Measurements from ENCODE around the gene EDC3. TPM values are rescaled to one million over a fixed set of nuclear protein-coding genes. Genes with fewer than 3 reads are reported as not detected.

EDC3 gene
- total RNA-seq, 2 donors from 2014 or later, result 44.5 to 48.3 TPM

DNA sequence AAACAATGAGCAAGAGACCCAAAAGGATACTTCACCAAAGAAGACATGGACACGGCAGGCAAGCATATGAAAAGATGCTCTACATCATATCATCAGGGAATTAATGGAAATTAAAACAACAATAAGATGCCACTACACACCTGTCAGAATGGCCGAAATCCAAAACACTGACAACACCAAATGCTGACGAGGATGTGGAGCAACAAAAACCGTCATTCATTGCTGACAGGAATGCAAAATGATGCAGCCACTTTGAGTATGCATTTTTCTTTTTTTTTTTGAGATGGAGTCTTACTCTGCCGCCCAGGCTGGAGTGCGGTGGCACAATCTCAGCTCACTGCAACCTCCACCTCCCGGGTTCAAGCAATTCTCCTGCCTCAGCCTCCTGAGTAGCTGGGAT, 19.0 kb downstream of the EDC3 start:
- H3K27me3 ChIP-seq (ENCODE audit: control insufficient read depth, insufficient read depth, low read length, poor library complexity, severe bottlenecking), result no peaks in the 10 kb centered on the region

DNA sequence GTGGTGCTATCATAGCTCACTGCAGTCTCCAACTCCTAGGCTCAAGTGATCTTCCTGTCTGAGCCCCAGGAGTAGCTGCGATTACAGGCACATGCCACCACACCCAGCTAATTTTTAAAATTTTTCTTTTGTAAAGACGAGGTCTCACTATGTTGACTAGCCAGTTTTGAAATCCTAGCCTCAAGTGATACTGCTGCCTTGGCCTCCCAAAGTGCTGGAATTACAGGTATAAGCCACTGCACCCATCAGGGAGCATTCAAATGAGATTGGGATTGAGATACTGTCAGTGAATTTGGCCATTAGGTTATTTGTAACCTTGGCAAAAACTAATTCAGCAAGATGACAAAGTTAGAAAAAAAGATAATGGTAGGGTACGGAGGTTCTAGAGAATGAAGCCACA, 21.7 kb downstream of the EDC3 start:
- no peaks in the 10 kb centered on the region for H3K27me3 ChIP-seq (ENCODE audit: control insufficient read depth, insufficient read depth, low read length, poor library complexity, severe bottlenecking)
- H3K4me1 ChIP-seq (ENCODE audit: control insufficient read depth, insufficient read depth, low read length), result no peaks in the 10 kb centered on the region
- H3K9ac ChIP-seq (ENCODE audit: extremely low read depth, low read length, poor library complexity, severe bottlenecking), result no peak overlapping the region
- TF ChIP-seq, protein P1, sequence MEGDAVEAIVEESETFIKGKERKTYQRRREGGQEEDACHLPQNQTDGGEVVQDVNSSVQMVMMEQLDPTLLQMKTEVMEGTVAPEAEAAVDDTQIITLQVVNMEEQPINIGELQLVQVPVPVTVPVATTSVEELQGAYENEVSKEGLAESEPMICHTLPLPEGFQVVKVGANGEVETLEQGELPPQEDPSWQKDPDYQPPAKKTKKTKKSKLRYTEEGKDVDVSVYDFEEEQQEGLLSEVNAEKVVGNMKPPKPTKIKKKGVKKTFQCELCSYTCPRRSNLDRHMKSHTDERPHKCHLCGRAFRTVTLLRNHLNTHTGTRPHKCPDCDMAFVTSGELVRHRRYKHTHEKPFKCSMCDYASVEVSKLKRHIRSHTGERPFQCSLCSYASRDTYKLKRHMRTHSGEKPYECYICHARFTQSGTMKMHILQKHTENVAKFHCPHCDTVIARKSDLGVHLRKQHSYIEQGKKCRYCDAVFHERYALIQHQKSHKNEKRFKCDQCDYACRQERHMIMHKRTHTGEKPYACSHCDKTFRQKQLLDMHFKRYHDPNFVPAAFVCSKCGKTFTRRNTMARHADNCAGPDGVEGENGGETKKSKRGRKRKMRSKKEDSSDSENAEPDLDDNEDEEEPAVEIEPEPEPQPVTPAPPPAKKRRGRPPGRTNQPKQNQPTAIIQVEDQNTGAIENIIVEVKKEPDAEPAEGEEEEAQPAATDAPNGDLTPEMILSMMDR (conservative IDR thresholded peaks at IDR 0.05), result no peak
- Mint-ChIP-seq H3K9me3 (no peaks in the 10 kb centered on the region), H3K27ac (no peak overlapping the region), H3K36me3 (ENCODE audit: low read depth) (peaks cover 36% of the 10 kb centered on the region), H3K27me3 (ENCODE audit: insufficient read depth) (no peaks in the 10 kb centered on the region), H3K4me1 (no peaks in the 10 kb centered on the region), H3K4me3 (no peak overlapping the region)
- 90 to 92% methylated on average over 3 of the region's 3 CpGs for WGBS, 2 experiments (ENCODE audit: insufficient coverage in 1 of 2, insufficient read length in 1 of 2)
- peaks cover 40% of the 10 kb centered on the region for H3K36me3 ChIP-seq (ENCODE audit: control insufficient read depth, insufficient read depth, low read length)
- H3K27ac ChIP-seq (ENCODE audit: low read depth, low read length), result no peak overlapping the region
- no peaks in the 10 kb centered on the region for H3K9me3 ChIP-seq (ENCODE audit: control insufficient read depth, low read length)
- DNase-seq, result no peak
- H3K4me3 ChIP-seq (ENCODE audit: low read length), result no peak overlapping the region

More for the DNA sequence above, 19.0 kb downstream of the EDC3 start:
- H3K4me3 ChIP-seq (ENCODE audit: low read length), result no peak overlapping the region
- H3K36me3 ChIP-seq (ENCODE audit: control insufficient read depth, insufficient read depth, low read length), result peaks cover 27% of the 10 kb centered on the region
- WGBS, 2 experiments (ENCODE audit: insufficient coverage in 1 of 2, insufficient read length in 1 of 2), result 97 to 100% methylated on average over 3 to 5 of the region's 7 CpGs
- no peaks in the 10 kb centered on the region for H3K9me3 Mint-ChIP-seq
- no peaks in the 10 kb centered on the region for H3K9me3 ChIP-seq (ENCODE audit: control insufficient read depth, low read length)
- no peaks in the 10 kb centered on the region for H3K4me1 Mint-ChIP-seq
- no peaks in the 10 kb centered on the region for H3K4me1 ChIP-seq (ENCODE audit: control insufficient read depth, insufficient read depth, low read length)
- H3K27ac Mint-ChIP-seq, result no peak overlapping the region
- no peak overlapping the region for H3K27ac ChIP-seq (ENCODE audit: low read depth, low read length)
- H3K4me3 Mint-ChIP-seq, result no peak overlapping the region
- no peaks in the 10 kb centered on the region for H3K27me3 Mint-ChIP-seq (ENCODE audit: insufficient read depth)
- no peak overlapping the region for H3K9ac ChIP-seq (ENCODE audit: extremely low read depth, low read length, poor library complexity, severe bottlenecking)
- TF ChIP-seq, protein P1 (conservative IDR thresholded peaks at IDR 0.05), result no peak
- H3K36me3 Mint-ChIP-seq (ENCODE audit: low read depth), result peaks cover 28% of the 10 kb centered on the region
- no peak for DNase-seq

DNA sequence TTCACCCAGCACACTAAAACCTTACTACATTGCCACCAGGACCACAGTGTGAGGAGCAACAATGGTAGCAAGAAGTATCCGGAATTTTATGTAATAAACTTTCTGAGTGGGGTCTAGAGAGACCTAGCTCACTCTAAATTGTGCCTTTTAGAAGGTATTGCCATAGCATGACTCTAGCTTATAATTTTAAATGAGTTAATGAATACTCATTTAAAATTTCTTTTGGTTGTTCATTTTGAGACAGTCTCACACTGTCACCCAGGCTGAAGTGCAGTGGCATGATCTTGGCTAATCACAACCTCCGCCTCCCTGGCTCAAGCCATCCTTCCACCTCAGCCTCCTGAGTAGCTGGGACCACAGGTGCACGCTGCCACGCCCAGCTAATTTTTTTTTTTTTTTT, 26.2 kb downstream of the EDC3 start:
- H3K4me1 ChIP-seq (ENCODE audit: control insufficient read depth, insufficient read depth, low read length), result no peaks in the 10 kb centered on the region
- no peak for DNase-seq
- no peaks in the 10 kb centered on the region for H3K27me3 ChIP-seq (ENCODE audit: control insufficient read depth, insufficient read depth, low read length, poor library complexity, severe bottlenecking)
- peaks cover 45% of the 10 kb centered on the region for H3K36me3 Mint-ChIP-seq (ENCODE audit: low read depth)
- H3K4me3 Mint-ChIP-seq, result no peak overlapping the region
- 97% methylated on average over 2 of the region's 4 CpGs; no CpG with 5 or more reads in 1 of the 2 experiments for WGBS, 2 experiments (ENCODE audit: insufficient coverage in 1 of 2, insufficient read length in 1 of 2)
- H3K4me3 ChIP-seq (ENCODE audit: low read length), result no peak overlapping the region
- peaks cover 3% of the 10 kb centered on the region for H3K4me1 Mint-ChIP-seq
- H3K9ac ChIP-seq (ENCODE audit: extremely low read depth, low read length, poor library complexity, severe bottlenecking), result no peak overlapping the region
- no peaks in the 10 kb centered on the region for H3K9me3 ChIP-seq (ENCODE audit: control insufficient read depth, low read length)
- H3K27me3 Mint-ChIP-seq (ENCODE audit: insufficient read depth), result no peaks in the 10 kb centered on the region
- H3K36me3 ChIP-seq (ENCODE audit: control insufficient read depth, insufficient read depth, low read length), result peaks cover 53% of the 10 kb centered on the region
- no peaks in the 10 kb centered on the region for H3K9me3 Mint-ChIP-seq
- H3K27ac Mint-ChIP-seq, result no peak overlapping the region
- TF ChIP-seq, protein P1 (conservative IDR thresholded peaks at IDR 0.05), result no peak
- no peak overlapping the region for H3K27ac ChIP-seq (ENCODE audit: low read depth, low read length)
